Urinary bladder (tissue), 4 donors: Measurements from ENCODE around the gene NKAIN4. TPM values are rescaled to one million over a fixed set of nuclear protein-coding genes. Genes with fewer than 3 reads are reported as not detected.

Source experiments
- DNase-seq: peaks from one replicate; pipeline ENCODE4 v3.0.0-alpha.2; 2015; ENCODE audit errors: extremely low spot score
- H3K27ac ChIP-seq: one replicate; pipeline ENCODE4 v1.5.1; 2013; ENCODE audit warnings: low read depth, mild to moderate bottlenecking, moderate library complexity
- H3K36me3 ChIP-seq: one replicate; pipeline ENCODE4 v1.6.1; 2013; ENCODE audit warnings: mild to moderate bottlenecking, moderate library complexity; ENCODE audit not compliant: insufficient read depth
- H3K4me1 ChIP-seq: one replicate; pipeline ENCODE4 v1.6.1; 2013; ENCODE audit warnings: mild to moderate bottlenecking, moderate library complexity; ENCODE audit not compliant: insufficient read depth
- H3K4me3 ChIP-seq: one replicate; pipeline ENCODE4 v1.5.1; 2013; ENCODE audit warnings: low read depth, low read length
- WGBS: extraction: QIAGEN DNeasy Blood & Tissue Kit; methylation state at CpG from one replicate; pipeline ENCODE4 v1.1.7; 2013; 5-methylcytosine and 5-hydroxymethylcytosine counted together
- polyA plus RNA-seq: library from polyadenylated mRNA; stranded (reverse); fragments of 200-250 nt; gene quantifications from one replicate; pipeline ENCODE4 v1.2.3, GENCODE V29; 2013
- small RNA-seq: library from RNA; depleted of rRNA; stranded (forward); fragments of <200 nt; gene quantifications from one replicate; pipeline ENCODE3, GENCODE V24; 2014
- total RNA-seq: library from RNA; depleted of rRNA; stranded (reverse); fragments of >200 nt; gene quantifications from one replicate; pipeline ENCODE4 v1.2.3, GENCODE V29; 2014
- donor health status: healthy with polysubstance abuse.
- donor health status: healthy.

NKAIN4 gene
- total and polyA plus RNA-seq, 2 donors: 0.23 to 4.0 TPM

- H3K4me3 ChIP-seq: no peak overlapping the region
- H3K36me3 ChIP-seq: no peaks in the 10 kb centered on the region
- H3K27ac ChIP-seq: no peak overlapping the region
- H3K4me1 ChIP-seq: no peaks in the 10 kb centered on the region
- 74% methylated on average over 9 of the region's 9 CpGs for WGBS
- no peak for DNase-seq
Measured at GRCh38 chr20:63196768-63197470, 57.3 kb downstream of the NKAIN4 start.

GRCh38 chr20:63194797-63195173 lies 59.5 kb downstream of the NKAIN4 start:
- Histone ChIP-seq H3K4me3 (no peak overlapping the region), H3K27ac (no peak overlapping the region), H3K36me3 (no peaks in the 10 kb centered on the region), H3K4me1 (no peaks in the 10 kb centered on the region)
- no peak for DNase-seq
- whole genome bisulfite sequencing: 85% methylated on average over 4 of the region's 4 CpGs

- WGBS: 79% methylated on average over 14 of the region's 14 CpGs
- DNase-seq: no peak
- Histone ChIP-seq H3K4me3 (no peak overlapping the region), H3K27ac (no peak overlapping the region), H3K4me1 (no peaks in the 10 kb centered on the region), H3K36me3 (no peaks in the 10 kb centered on the region)
Measured at GRCh38 chr20:63194007-63194796, 60.1 kb downstream of the NKAIN4 start.

- H3K4me1 ChIP-seq: no peaks in the 10 kb centered on the region
Measured at GRCh38 chr20:63192721-63193120, 61.5 kb downstream of the NKAIN4 start.

GRCh38 chr20:63191400-63191799 lies 62.9 kb downstream of the NKAIN4 start:
- DNase-seq: no peak
- H3K36me3 ChIP-seq: no peaks in the 10 kb centered on the region
- 61% methylated on average over 14 of the region's 14 CpGs for WGBS
- H3K4me1 ChIP-seq: no peaks in the 10 kb centered on the region
- no peak overlapping the region for H3K27ac ChIP-seq
- no peak overlapping the region for H3K4me3 ChIP-seq

More at GRCh38 chr20:63192721-63193120, 61.5 kb downstream of the NKAIN4 start:
- Histone ChIP-seq H3K36me3 (no peaks in the 10 kb centered on the region), H3K27ac (no peak overlapping the region), H3K4me3 (no peak overlapping the region)
- 91% methylated on average over 21 of the region's 21 CpGs for WGBS
- DNase-seq: no peak

- no peak for DNase-seq
- H3K36me3 ChIP-seq: no peaks in the 10 kb centered on the region
- WGBS: 86% methylated on average over 20 of the region's 20 CpGs
- H3K27ac ChIP-seq: no peak overlapping the region
- no peak overlapping the region for H3K4me3 ChIP-seq
- no peaks in the 10 kb centered on the region for H3K4me1 ChIP-seq
Measured at GRCh38 chr20:63190828-63191227, 63.4 kb downstream of the NKAIN4 start.

Small RNA genes lying within 50 kb of the gene (small RNA-seq; reads per million reads assigned to genes)
- gene MIR3196: not detected
- gene MIR4326: 4.4 reads per million, percentile 91 among the genes with 10 or more reads in this experiment

Other genes starting within 250 kb of the NKAIN4 start
- 0.26 TPM for gene BHLHE23, start 247.5 kb downstream of the NKAIN4 start, total RNA-seq
- gene BHLHE23, start 247.5 kb downstream of the NKAIN4 start, polyA plus RNA-seq: not detected
- 16.7 TPM for gene YTHDF1, start 38.3 kb downstream of the NKAIN4 start, total RNA-seq
- 24.0 TPM for gene YTHDF1, start 38.3 kb downstream of the NKAIN4 start, polyA plus RNA-seq
- gene BIRC7, start 18.6 kb downstream of the NKAIN4 start, total RNA-seq: not detected
- gene BIRC7, start 18.6 kb downstream of the NKAIN4 start, polyA plus RNA-seq: 0.18 TPM
- gene ARFGAP1, start 18.4 kb upstream of the NKAIN4 start, total RNA-seq: 53.1 TPM
- gene ARFGAP1, start 18.4 kb upstream of the NKAIN4 start, polyA plus RNA-seq: 56.3 TPM
- 1.2 TPM for gene COL20A1, start 38.7 kb upstream of the NKAIN4 start, total RNA-seq
- not detected for gene COL20A1, start 38.7 kb upstream of the NKAIN4 start, polyA plus RNA-seq
- gene CHRNA4, start 106.9 kb upstream of the NKAIN4 start, total RNA-seq: 0.79 TPM
- gene CHRNA4, start 106.9 kb upstream of the NKAIN4 start, polyA plus RNA-seq: not detected
- 2.1 TPM for gene KCNQ2, start 218.2 kb upstream of the NKAIN4 start, total RNA-seq
- 0.14 TPM for gene KCNQ2, start 218.2 kb upstream of the NKAIN4 start, polyA plus RNA-seq
- gene EEF1A2, start 244.6 kb upstream of the NKAIN4 start, total RNA-seq: 11.2 TPM
- gene EEF1A2, start 244.6 kb upstream of the NKAIN4 start, polyA plus RNA-seq: 5.1 TPM